ENCODE results near the gene C12orf56.
"Not testable (repeated sequence)": the region's sequence is repeated elsewhere in the genome, so short reads cannot be mapped to it uniquely, and the experiment has no call there.

Gene C12orf56

DNA sequence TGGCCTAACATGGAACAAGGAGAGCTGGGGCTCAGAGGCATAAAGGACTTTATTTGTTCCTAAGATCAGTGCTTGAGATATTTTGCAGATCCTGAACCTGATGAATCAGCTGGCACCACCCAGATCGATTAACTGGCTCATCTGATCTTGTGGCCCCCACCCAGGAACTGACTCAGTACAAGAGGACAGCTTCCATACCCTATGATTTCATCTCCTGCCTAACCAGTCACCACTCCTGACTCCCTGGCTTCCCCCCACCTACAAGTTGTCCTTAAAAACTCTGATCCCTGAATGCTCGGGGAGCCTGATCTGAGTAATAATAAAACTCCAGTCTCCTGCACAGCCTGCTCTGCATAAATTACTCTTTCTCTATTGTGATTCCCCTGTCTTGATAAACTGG lies 5.1 kb downstream of the C12orf56 start:
- no peak for DNase-seq

DNA sequence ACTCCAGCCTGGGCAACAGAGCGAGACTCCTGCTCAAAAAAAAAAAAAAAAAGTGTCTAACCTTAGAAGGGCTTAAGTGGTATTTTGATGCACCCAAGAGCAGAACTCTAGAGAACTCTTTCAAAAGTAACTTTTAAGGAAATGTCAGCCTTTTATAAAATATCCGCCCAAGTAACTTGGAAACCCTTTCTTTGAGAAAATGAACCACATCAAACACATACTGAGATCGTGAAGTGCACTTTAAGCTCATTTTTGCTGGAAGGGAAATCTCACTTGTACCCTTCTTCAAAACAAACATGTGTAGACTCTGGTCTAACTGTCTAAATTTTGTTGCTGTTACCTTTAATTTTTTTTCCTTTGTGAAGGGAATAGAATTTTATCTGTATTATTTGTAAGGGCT lies 5.5 kb downstream of the C12orf56 start:
- no peak for DNase-seq

DNA sequence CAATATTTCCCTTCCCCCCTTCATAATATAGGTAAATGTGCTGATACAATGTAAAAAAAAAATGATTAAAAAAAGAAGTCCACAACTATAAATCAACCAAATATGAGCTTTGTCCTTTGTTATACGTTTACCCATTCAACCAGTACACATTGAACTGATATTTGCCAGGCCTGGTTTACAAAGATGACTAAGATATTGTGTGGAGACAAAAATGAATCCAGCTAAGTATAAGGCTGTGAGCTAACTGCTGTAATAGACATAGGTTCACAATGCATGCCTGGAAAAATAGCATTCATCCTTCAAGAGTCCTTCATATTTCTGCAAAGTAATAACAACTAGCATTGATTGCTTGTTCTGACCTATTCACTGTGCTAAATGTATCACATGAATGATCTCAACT lies 6.9 kb downstream of the C12orf56 start:
- DNase-seq: no peak

DNA sequence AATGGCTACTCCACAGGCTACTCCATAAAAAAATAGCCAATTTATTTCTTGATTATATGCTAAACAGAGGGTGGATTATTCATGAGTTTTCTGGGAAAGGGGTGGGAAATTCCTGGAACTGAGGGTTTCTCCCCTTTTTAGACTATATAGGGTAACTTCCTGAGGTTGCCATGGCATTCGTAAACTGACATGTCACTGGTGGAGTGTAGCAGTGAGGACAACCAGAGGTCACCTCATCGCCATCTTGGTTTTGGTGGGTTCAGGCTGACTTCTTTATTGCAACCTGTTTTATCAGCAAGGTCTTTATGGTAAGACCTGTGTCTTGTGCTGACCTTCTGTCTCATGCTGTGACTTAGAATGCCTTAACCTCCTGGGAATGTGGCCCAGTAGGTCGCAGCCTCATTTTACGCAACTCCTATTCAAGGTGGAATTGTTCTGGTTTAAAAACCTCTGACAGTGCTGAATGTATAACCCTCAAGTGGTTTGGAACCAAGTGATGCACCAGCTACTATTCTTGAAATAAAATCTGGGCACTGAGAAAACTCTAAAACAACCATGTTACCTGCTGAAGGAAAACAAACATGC lies 27.7 kb downstream of the C12orf56 start:
- no peak for DNase-seq

DNA sequence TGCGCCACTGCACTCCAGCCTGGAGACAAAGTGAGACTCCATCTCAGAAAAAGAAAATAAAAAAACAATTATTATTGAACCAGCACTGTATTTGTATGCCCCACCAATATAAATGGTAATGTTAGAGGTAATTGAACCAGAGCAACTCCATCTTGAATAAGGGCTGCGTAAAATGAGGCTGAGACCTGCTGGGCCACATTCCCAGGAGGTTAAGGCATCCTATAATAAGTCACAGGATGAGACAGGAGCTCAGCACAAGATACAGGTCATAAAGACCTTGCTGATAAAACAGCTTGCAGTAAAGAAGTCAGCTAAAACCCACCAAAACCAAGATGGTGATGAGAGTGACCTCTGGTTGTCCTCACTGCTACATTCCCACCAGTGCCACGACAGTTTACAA lies 29.4 kb downstream of the C12orf56 start:
- DNase-seq: not testable (repeated sequence)

DNA sequence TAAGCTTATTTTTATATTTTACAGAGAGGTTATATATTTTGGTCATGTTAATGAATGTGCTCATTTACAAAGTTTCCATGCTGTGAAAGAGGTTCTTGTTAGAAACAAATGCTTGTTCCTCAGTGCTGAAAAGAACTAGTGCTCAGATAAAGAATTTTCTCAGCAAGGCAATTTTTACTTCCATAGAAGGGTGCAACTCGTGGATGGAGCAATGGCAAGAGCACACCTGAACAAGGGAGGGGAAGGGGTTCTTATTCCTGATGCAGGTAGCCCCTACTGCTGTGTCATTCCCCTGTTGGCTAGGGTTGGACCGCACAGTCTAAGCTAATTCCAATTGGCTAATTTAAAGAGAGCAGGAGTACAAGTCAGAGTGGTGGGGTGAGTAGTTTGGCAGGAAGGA lies 34.3 kb downstream of the C12orf56 start:
- DNase-seq: not testable (repeated sequence)

DNA sequence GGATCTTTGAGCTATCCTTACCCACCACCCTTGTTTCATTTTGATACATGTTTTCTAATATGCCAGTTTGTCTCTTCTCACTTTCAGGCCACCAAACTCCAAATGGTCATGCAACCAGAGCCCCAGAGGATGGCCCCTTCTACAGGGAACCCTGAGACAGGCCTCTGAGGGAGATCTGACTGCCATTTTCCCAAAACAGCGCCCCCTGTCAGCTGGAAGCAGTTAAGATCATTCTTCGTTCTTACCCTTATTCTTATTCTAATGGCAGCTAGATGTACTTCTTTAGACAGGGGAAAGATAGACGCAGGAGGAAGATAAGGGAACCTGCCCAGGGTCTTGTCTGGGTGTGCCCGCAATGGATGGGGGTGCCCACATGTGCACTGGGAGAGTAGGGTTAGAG lies 38.4 kb downstream of the C12orf56 start:
- DNase-seq: no peak

DNA sequence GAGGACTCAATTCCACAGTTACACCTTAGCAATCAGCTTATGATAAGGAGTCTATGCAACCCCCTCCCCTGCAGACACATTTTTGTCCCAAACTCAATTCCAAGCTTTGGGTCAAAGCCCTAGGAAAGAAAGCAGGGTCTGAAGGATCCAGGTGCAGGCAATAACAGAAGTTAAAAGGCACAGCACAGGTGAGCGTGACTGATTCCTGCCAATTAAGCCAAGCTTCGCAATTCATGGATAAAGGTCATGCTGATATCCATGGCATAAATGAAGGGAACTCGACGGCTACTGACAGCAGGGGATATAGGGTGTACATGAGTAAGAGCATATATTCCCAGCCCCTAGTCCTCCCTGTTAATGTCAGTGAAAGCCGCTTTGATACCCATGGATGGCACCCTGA lies 39.3 kb downstream of the C12orf56 start:
- DNase-seq: no peak

DNA sequence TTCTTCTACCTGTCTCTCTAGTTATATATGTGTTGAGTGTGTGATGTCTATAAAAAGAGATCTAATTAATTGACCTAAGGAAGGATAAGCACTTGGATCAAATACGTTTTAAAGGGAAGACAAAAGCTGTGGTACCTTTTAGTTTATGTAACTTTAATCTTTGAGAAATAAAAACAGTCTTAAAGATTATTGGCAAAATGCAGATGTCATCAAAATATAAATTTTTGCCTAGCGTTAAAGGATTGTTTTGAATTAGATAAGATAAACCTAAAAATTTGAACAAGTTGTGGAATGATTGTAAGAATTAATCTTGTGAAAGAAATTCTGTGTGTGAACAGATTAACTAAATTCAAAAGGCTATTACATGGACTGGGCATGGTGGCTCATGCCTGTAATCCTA lies 42.9 kb downstream of the C12orf56 start:
- DNase-seq: no peak

DNA sequence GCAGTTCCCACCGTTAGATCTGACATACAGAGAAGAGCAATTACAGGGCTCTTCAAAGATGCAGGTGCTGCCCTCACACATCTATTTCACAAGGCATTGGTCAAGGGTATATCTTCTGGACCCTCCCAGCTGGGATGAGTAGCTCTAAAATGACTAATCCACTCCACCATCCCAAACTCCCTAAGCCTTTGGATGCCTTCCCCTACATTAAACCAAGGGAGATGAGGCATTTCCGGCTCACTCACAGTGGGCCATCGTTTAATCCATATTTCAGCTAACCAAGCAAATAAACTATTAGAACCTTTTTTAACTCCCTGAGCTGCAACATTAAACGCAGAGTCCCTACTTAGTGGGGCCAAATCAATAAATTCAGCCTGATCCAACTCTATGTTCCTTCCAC lies 45.9 kb downstream of the C12orf56 start:
- not testable (repeated sequence) for DNase-seq

DNA sequence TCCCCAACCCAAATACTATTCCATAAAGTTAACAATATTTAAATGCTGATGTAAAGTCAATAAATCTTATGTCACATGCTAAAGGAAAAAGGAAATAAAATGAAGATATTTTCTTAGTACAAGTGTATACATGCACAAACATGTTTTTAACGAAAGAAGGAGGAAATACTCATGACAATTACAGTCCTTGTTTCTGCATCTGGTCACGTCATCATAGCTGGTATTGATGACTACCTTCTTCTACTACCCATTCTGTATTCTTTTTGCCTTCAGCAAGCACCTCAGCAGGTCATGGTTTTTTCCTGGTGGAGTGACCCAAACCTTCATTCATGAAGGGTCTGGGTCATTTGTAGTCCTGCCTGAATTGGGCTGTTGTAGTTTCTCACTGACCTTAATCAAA lies 50.0 kb downstream of the C12orf56 start:
- DNase-seq: not testable (repeated sequence)

DNA sequence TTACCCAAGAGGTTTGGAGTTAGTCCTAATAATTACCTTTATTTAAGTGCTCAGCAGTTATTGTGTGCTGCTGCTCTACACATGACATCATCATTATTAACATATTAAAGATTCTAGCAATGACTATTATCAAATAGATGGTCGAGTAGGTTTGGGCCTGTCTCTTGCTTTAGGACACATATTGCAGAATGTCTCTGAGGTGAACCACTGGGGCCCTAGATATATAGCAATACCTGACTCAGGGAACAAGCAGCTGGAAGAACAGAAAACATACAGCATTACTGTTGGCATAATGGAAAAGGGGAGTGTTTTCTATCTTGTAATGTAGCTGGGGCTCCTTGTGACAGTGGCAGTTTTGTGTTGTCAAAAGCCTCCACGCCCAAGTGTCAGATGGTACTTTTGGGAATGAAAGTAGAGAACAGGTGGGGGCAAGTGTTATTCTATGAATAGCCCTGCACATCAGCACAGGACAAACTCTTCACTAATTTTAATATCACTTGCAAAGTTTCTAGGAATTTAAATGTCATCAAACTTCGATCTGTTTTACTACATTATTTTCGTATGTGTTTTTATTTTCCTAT lies 54.6 kb downstream of the C12orf56 start:
- no peak for DNase-seq

DNA sequence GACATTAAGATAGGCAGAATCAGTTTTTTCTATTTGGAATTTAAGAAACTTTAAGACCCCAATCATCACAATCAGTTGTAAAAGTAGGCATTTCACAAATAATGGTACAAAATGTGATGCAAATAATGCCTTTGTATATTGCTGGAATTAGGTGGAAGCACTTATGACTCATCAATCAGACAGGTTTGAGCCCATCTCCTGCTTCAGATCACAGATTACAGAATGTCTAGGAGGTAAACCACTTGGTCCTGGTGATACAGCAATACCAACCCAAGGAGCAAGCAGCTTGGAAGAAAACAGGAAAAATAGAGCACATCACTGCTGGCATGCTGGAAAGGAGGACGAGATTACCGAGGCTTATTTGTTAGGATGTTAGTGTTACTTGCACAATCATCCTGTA lies 57.6 kb downstream of the C12orf56 start:
- DNase-seq: no peak

DNA sequence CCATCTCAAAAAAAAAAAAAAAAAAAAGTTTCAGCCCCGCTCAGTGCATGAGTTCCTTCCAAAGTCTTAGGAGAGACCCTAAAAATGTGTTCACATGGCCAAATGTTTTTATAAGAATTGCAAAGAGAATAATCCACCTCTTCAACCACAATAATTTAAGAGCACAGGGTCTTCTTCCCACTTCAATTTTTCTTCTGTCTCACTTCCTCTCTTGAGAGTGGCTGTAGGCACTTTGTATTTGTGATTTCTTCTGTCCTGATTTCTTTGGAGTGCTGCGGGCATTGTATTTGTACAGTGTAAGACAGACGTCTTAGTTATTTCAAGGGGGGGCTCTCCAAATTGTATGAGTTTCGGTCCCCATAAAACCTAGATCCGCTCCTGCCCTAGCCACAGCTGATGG lies 58.3 kb downstream of the C12orf56 start:
- DNase-seq: no peak

DNA sequence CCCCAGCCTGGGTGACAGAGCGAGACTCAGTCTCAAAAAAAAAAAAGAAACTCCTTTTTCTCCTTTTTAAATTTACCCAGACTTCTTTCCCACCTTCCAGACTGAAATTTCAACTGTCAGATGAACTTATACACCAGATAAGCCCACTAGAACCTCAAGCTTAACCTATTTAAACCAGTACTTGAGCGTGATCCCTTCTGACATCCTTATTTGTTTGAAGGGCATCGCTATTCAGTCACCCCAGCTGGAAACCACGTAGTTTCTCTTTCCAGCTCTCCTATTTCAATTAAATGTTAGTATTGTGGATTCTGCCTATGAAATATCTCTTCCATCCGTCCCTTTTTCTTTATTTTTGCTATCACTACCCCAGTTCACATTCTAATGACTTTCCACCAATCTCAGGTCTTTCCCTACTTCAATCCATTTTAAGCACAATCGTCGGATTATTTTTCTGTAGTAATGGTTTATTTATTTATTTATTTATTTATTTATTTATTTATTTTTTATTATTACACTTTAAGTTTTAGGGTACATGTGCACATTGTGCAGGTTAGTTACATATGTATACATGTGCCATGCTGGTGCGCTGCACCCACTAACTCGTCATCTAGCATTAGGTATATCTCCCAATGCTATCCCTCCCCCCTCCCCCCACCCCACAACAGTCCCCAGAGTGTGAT lies 61.4 kb downstream of the C12orf56 start:
- not testable (repeated sequence) for DNase-seq

DNA sequence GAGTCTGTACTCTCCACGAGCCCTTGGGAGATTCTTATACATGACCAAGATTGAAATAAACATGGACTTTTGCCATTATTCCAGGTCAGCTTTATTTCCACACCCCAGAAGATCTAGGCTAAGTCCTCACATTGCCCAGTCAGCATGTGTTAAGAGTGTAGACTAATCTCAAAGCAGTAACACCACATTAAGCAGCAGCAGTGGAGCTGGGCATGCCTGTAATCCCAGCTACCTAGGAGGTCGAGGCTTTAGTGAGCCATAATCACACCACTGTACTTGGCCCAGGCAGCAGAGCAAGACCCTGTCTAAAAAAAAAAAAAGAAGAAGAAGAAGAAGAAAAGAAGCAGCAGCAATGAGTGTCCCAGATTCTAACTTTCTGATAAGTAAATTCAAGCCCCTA lies 65.5 kb downstream of the C12orf56 start:
- DNase-seq: no peak

DNA sequence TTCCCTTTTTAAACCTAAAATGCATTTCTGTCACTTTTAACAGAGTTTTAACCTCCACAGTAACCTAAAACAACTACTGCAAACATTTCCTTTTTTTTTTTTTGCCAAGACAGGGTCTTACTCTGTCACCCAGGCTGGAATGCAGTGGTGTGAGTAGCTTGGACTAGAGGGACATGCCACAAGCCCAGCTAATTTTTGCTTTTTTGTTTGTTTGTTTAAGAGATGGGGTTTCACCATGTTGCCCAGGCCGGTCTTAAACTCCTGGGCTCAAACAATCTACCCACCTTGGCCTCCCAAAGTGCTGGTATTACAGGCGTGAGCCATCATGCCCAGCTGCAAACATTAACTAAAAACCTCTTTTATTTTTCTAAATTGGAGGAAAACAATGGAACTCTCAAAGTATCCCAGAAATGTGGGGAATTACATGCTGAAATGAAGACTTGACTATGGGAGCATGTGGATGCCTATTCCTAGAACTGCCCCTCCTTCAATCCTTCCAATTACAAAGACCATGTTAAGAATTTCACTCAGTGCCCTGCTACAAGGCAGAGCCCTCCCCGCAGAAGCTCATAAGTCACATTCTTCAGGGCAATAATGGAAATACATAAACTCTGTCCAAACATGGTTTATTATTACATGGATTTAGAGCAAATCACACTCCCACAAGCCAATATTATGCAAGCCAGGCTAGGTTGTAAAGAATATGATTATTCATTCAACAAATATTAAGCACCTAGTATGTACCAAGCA lies 66.9 kb downstream of the C12orf56 start:
- DNase-seq: no peak

DNA sequence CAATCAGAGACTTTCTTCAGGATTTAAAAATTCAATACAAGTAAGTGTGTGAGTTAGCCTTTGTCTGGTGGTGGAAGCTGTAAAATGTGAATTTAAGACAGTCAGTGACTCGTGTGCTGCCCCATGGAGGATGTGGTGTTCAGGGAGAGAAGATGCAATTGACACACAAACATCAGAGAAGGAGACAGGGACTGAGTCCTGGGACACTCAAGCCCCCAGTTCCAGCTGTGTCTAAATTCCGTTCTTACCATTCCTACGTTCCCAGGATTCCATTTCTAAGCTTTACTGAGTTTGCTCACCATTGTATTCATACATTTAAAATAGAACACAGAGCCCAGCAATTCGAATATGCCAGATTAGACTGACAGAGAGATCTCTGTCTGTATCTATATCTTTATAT lies 67.6 kb downstream of the C12orf56 start:
- no peak for DNase-seq

DNA sequence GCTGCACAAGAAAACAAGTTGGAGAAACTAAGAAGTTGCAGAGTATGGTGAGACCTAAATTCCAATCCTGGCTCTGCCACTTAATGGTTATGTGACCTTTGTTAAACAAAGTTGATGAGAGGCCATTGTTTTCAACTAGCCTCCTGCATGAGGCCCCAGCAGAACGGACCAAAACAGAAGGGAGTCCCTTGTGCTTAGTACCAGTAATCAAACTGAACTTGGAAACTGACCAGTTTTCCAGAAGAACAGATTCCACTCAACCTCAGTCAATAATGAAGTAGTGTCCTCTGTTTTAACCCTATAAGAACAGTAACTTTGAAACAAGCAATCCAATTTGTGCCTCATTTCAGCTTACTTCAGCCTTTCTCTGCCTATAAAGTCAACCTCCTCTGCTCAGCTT lies 69.9 kb downstream of the C12orf56 start:
- DNase-seq: no peak

DNA sequence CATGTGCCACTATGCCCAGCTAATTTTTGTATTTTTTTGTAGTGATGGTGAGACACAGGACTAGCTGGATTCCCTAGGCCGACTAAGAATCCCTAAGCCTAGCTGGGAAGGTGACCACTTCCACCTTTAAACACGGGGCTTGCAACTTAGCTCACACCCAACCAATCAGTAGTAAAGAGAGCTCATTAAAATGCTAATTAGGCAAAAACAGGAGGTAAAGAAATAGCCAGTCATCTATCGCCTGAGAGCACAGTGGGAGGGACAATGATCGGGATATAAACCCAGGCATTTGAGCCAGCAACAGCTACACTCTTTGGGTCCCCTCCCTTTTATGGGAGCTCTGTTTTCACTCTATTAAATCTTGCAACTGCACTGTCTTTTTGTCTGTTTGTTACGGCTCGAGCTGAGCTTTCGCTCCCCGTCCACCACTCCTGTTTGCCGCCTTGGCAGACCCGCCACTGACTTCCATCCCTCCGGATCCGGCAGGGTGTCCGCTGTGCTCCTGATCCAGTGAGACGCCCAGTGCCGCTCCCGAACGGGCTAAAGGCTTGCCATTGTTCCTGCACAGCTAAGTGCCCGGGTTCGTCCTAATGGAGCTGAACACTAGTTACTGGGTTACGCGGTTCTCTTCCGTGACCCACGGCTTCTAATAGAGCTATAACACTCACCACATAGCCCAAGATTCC lies 70.9 kb downstream of the C12orf56 start:
- DNase-seq: not testable (repeated sequence)

DNA sequence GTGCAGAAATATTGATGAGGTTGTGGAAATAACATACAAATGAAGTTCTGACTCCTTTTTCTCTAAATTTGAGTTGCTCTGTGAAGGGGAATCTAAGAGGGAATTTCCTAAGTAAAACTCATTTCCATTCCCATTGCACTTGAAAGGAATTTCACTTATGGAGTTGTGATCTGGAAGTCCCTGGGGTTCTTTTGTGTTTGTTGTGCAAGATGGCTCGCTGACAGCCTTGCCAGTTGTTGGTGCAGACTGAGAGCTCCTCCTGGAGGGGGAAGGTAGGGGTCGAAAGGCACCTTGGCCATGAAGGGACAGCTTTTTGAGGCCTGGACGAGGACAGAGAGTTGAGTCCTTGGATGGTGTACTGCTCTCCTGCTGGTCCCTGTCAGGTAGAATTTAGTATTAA lies 72.0 kb downstream of the C12orf56 start:
- no peak for DNase-seq

DNA sequence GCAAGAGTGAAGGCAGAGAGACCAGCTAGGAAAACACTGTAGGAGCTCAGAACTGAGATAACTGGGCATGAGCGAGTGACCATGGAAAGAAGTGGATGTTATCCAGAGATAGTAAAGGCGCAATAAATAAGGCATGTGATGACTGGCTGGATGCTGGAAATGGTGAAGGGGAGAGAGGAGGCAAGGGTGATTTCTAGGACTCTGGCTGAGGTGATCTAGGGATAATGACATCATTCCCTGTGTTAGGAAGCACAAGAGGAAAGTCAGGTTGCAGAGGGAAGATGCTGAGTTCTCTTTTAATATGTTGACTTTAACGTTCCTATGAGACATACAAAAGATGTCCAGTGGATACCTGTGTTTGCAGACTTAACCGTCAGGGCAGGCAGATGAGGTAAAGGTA lies 78.7 kb downstream of the C12orf56 start:
- DNase-seq: no peak

DNA sequence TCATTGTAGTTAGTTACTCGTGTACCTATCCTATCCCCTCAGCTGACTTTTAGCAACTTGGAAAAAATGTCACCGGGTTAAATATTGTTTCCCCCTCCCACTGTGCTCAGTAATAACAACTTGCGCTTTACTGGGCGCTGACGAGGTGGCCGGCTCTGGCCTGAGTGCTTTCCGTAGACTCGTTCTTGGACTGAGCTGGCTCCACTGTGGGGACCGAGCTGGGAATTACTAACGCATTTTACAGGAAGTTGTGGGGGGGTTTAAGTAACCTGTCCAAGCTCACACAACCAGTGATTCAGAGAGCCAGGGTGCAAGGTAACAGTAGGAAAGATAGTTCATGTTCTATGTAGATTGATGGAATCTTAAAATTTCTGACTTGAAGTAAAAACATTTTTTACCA lies 86.0 kb downstream of the C12orf56 start:
- no peak for DNase-seq
